ENCODE measurements around the gene RBP7. TPM values are rescaled to one million over a fixed set of nuclear protein-coding genes. Genes with fewer than 3 reads are reported as not detected.

RBP7 gene
- total and polyA plus RNA-seq, 10 of the 15 experiments (the other 5 are each of a cell fraction or from before 2014, with no cell fraction given), result 0.20 TPM; not detected in 9

DNA sequence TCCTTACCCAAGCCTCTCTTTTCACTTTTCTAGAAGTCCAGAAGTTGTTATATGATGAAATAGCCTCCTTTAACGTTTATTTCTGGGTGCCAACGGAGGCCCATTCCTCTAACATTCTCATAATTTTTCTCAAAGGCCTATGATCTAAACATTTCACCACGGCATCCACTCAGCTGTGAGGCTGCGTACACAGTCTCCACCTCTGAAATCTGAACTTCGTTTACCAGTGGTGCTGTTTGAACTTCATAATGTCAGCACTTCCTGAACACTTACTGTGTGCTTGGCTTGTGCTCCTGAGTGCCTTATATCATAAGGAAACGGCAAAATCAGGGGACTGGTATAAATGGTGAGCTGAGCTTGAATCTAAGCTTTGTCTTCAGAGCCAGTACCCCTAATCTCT lies 12.0 kb upstream of the RBP7 start:
- no TSS peak for BruUV-seq (replicated peaks)
- 51% methylated on average over 6 of the region's 6 CpGs for WGBS (ENCODE audit: insufficient coverage, insufficient replicate concordance, low lambda C conversion rate, missing lambda C conversion rate)

More for the DNA sequence above, 12.0 kb upstream of the RBP7 start:
- no peak overlapping the region for H3K4me3 ChIP-seq
- ChIA-PET RAD21 (ENCODE audit: unreplicated experiment) (no interaction called here), SMC1A (ENCODE audit: uncharacterized antibody, unreplicated experiment) (no interaction called here), CTCF (no interaction called here), POLR2A (no interaction called here)
- in situ Hi-C loops (cut with MboI), result no loop called here
- H3K79me2 ChIP-seq (ENCODE audit: control insufficient read depth, insufficient read depth, low read length), result no peaks in the 10 kb centered on the region
- no peak for ATAC-seq
- H2AFZ ChIP-seq (ENCODE audit: control insufficient read depth, low read depth, low read length), result no peak overlapping the region
- no peak overlapping the region for H3K4me2 ChIP-seq (ENCODE audit: control insufficient read depth, insufficient read depth)
- H4K20me1 ChIP-seq (ENCODE audit: control insufficient read depth, insufficient read depth), result no peaks in the 10 kb centered on the region
- H3K27me3 ChIP-seq (replicated peaks in 1 of 2; ENCODE audit: control insufficient read depth in 2 of 2, insufficient read depth in 2 of 2, low read length in 1 of 2), result no peaks in the 10 kb centered on the region
- TF ChIP-seq RELA (IDR thresholded peaks at IDR 0.05; ENCODE audit: borderline replicate concordance, partially characterized antibody) (no peak), ASH2L (IDR thresholded peaks at IDR 0.05; ENCODE audit: borderline replicate concordance, low read depth) (no peak), EP300 (IDR thresholded peaks at IDR 0.05; ENCODE audit: borderline replicate concordance in 1 of 2, control insufficient read depth in 1 of 2, low read depth in 2 of 2, low read length in 2 of 2) (no peak), RUNX3 (IDR thresholded peaks at IDR 0.05; ENCODE audit: low read length) (no peak), TARDBP (IDR thresholded peaks at IDR 0.05; ENCODE audit: borderline replicate concordance) (no peak), ZNF217 (IDR thresholded peaks at IDR 0.05) (no peak), ESRRA (IDR thresholded peaks at IDR 0.05; ENCODE audit: low read length) (no peak), NFIC (IDR thresholded peaks at IDR 0.05; ENCODE audit: low read depth, low read length) (no peak), KDM1A (IDR thresholded peaks at IDR 0.05; ENCODE audit: borderline replicate concordance) (no peak), MEF2B (IDR thresholded peaks at IDR 0.05; ENCODE audit: partially characterized antibody, poor library complexity, severe bottlenecking) (no peak), POLR2A (IDR thresholded peaks at IDR 0.05; ENCODE audit: low read depth, low read length) (no peak)
- TF ChIP-seq, protein P1, sequence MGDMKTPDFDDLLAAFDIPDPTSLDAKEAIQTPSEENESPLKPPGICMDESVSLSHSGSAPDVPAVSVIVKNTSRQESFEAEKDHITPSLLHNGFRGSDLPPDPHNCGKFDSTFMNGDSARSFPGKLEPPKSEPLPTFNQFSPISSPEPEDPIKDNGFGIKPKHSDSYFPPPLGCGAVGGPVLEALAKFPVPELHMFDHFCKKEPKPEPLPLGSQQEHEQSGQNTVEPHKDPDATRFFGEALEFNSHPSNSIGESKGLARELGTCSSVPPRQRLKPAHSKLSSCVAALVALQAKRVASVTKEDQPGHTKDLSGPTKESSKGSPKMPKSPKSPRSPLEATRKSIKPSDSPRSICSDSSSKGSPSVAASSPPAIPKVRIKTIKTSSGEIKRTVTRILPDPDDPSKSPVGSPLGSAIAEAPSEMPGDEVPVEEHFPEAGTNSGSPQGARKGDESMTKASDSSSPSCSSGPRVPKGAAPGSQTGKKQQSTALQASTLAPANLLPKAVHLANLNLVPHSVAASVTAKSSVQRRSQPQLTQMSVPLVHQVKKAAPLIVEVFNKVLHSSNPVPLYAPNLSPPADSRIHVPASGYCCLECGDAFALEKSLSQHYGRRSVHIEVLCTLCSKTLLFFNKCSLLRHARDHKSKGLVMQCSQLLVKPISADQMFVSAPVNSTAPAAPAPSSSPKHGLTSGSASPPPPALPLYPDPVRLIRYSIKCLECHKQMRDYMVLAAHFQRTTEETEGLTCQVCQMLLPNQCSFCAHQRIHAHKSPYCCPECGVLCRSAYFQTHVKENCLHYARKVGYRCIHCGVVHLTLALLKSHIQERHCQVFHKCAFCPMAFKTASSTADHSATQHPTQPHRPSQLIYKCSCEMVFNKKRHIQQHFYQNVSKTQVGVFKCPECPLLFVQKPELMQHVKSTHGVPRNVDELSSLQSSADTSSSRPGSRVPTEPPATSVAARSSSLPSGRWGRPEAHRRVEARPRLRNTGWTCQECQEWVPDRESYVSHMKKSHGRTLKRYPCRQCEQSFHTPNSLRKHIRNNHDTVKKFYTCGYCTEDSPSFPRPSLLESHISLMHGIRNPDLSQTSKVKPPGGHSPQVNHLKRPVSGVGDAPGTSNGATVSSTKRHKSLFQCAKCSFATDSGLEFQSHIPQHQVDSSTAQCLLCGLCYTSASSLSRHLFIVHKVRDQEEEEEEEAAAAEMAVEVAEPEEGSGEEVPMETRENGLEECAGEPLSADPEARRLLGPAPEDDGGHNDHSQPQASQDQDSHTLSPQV (IDR thresholded peaks at IDR 0.05), result no peak
- TF ChIP-seq, protein P2, sequence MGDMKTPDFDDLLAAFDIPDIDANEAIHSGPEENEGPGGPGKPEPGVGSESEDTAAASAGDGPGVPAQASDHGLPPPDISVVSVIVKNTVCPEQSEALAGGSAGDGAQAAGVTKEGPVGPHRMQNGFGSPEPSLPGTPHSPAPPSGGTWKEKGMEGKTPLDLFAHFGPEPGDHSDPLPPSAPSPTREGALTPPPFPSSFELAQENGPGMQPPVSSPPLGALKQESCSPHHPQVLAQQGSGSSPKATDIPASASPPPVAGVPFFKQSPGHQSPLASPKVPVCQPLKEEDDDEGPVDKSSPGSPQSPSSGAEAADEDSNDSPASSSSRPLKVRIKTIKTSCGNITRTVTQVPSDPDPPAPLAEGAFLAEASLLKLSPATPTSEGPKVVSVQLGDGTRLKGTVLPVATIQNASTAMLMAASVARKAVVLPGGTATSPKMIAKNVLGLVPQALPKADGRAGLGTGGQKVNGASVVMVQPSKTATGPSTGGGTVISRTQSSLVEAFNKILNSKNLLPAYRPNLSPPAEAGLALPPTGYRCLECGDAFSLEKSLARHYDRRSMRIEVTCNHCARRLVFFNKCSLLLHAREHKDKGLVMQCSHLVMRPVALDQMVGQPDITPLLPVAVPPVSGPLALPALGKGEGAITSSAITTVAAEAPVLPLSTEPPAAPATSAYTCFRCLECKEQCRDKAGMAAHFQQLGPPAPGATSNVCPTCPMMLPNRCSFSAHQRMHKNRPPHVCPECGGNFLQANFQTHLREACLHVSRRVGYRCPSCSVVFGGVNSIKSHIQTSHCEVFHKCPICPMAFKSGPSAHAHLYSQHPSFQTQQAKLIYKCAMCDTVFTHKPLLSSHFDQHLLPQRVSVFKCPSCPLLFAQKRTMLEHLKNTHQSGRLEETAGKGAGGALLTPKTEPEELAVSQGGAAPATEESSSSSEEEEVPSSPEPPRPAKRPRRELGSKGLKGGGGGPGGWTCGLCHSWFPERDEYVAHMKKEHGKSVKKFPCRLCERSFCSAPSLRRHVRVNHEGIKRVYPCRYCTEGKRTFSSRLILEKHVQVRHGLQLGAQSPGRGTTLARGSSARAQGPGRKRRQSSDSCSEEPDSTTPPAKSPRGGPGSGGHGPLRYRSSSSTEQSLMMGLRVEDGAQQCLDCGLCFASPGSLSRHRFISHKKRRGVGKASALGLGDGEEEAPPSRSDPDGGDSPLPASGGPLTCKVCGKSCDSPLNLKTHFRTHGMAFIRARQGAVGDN (IDR thresholded peaks at IDR 0.05), result no peak
- H3K27ac ChIP-seq (ENCODE audit: control insufficient read depth, insufficient read depth), result no peak overlapping the region
- H3K36me3 ChIP-seq (ENCODE audit: control insufficient read depth in 2 of 2, insufficient read depth in 2 of 2, low read length in 1 of 2), result no peaks in the 10 kb centered on the region; a peak in 1 of 4 replicates
- no peaks in the 10 kb centered on the region for H3K4me1 ChIP-seq (ENCODE audit: control insufficient read depth, insufficient read depth, low read length)
- FAIRE-seq, result no peak
- H3K9me3 ChIP-seq (replicated peaks; ENCODE audit: control insufficient read depth, insufficient read depth, low read length), result no peaks in the 10 kb centered on the region
- no peak for DNase-seq (ENCODE audit: low read depth, low spot score)
- no peak overlapping the region for H3K9ac ChIP-seq (ENCODE audit: control insufficient read depth, insufficient read depth, low read length)
- intact Hi-C loops (cut with micrococcal nuclease; ENCODE audit: unreplicated experiment), result no loop called here
